ENCODE data around the gene CLDN1. TPM values are rescaled to one million over a fixed set of nuclear protein-coding genes. Genes with fewer than 3 reads are reported as not detected.
A peak's percentile ranks its signal among the peaks of the same experiment; 100 is the strongest.

The CLDN1 gene
- total and polyA plus RNA-seq, 2 of the 13 experiments (the other 11 are each of a cell fraction or from before 2014, with no cell fraction given), result 42.7 to 51.6 TPM

DNA sequence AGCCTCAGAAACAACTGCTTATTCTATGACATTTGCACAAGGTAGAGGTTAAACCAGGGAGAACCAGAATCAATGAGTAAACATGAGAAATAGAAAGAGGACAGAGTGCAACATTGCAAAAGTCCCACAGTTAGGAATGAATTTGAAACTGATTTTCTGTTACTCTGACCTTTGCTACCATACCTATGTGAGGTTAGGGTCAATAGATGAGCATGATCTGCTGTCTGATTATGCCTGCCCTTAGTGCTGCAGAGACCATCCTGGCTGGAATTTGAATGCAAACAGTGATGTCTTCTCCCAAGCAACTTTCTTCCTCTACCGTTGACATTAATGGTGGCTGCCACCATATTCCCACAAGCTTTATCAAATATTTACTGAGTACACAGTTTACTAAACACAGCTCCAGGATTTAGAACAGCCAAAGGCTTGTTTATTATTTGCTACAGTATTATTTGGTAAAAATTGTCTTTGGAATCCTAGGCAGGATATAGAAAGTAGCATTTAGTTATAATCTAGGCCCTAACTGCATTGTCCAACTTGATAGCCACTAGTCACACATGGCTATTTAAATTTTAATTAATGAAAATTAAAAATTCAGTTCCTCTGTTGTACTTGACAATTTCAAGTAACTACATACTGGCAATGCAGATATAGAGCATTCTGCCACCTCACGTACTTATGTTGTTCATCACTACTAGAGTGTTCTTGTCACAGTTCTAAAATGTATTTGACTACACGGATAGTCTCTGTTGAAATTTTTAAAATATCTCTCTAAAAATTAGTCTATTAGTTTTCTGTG is 8.9 kb upstream of the CLDN1 start (continued):
- TF ChIP-seq GLI4 (CRISPR knock-in tag; IDR thresholded peaks at IDR 0.05; ENCODE audit: borderline replicate concordance) (0 out of 2 replicates have a peak, but pooled peaks have one; percentile 53), ZNF629 (CRISPR knock-in tag; conservative IDR thresholded peaks at IDR 0.05) (peak; percentile 27; the same call in 1 of the 2 replicates), ATM (IDR thresholded peaks at IDR 0.05; ENCODE audit: borderline replicate concordance) (no peak), HDAC6 (IDR thresholded peaks at IDR 0.05; ENCODE audit: low read depth, low read length) (0 out of 2 replicates have a peak, but pooled peaks have one; percentile 52), ZNF775 (CRISPR knock-in tag; IDR thresholded peaks at IDR 0.05; ENCODE audit: borderline replicate concordance) (no peak), KAT2B (IDR thresholded peaks at IDR 0.05; ENCODE audit: borderline replicate concordance, low read depth, low read length) (peak; percentile 48; the same call in 1 of the 2 replicates), NPAS2 (CRISPR knock-in tag; IDR thresholded peaks at IDR 0.05; ENCODE audit: borderline replicate concordance) (no peak)
- TF ChIP-seq, protein P1, sequence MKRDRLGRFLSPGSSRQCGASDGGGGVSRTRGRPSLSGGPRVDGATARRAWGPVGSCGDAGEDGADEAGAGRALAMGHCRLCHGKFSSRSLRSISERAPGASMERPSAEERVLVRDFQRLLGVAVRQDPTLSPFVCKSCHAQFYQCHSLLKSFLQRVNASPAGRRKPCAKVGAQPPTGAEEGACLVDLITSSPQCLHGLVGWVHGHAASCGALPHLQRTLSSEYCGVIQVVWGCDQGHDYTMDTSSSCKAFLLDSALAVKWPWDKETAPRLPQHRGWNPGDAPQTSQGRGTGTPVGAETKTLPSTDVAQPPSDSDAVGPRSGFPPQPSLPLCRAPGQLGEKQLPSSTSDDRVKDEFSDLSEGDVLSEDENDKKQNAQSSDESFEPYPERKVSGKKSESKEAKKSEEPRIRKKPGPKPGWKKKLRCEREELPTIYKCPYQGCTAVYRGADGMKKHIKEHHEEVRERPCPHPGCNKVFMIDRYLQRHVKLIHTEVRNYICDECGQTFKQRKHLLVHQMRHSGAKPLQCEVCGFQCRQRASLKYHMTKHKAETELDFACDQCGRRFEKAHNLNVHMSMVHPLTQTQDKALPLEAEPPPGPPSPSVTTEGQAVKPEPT (CRISPR knock-in tag; IDR thresholded peaks at IDR 0.05; ENCODE audit: low read depth), result no peak
- TF ChIP-seq, protein P2, sequence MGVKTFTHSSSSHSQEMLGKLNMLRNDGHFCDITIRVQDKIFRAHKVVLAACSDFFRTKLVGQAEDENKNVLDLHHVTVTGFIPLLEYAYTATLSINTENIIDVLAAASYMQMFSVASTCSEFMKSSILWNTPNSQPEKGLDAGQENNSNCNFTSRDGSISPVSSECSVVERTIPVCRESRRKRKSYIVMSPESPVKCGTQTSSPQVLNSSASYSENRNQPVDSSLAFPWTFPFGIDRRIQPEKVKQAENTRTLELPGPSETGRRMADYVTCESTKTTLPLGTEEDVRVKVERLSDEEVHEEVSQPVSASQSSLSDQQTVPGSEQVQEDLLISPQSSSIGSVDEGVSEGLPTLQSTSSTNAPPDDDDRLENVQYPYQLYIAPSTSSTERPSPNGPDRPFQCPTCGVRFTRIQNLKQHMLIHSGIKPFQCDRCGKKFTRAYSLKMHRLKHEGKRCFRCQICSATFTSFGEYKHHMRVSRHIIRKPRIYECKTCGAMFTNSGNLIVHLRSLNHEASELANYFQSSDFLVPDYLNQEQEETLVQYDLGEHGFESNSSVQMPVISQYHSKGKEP (CRISPR knock-in tag; IDR thresholded peaks at IDR 0.05), result no peak
- TF ChIP-seq, protein P3, sequence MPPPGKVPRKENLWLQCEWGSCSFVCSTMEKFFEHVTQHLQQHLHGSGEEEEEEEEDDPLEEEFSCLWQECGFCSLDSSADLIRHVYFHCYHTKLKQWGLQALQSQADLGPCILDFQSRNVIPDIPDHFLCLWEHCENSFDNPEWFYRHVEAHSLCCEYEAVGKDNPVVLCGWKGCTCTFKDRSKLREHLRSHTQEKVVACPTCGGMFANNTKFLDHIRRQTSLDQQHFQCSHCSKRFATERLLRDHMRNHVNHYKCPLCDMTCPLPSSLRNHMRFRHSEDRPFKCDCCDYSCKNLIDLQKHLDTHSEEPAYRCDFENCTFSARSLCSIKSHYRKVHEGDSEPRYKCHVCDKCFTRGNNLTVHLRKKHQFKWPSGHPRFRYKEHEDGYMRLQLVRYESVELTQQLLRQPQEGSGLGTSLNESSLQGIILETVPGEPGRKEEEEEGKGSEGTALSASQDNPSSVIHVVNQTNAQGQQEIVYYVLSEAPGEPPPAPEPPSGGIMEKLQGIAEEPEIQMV (CRISPR knock-in tag; IDR thresholded peaks at IDR 0.05; ENCODE audit: low read depth), result no peak
- TF ChIP-seq, protein P4, sequence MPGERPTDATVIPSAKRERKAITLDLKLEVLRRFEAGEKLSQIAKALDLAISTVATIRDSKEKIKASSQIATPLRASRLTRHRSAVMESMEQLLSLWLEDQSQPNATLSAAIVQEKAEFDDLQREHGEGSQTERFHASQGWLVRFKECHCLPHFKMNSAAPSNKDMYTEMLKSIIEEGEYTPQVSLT (CRISPR knock-in tag; IDR thresholded peaks at IDR 0.05; ENCODE audit: borderline replicate concordance, low read depth), result no peak
- TF ChIP-seq, protein P5, sequence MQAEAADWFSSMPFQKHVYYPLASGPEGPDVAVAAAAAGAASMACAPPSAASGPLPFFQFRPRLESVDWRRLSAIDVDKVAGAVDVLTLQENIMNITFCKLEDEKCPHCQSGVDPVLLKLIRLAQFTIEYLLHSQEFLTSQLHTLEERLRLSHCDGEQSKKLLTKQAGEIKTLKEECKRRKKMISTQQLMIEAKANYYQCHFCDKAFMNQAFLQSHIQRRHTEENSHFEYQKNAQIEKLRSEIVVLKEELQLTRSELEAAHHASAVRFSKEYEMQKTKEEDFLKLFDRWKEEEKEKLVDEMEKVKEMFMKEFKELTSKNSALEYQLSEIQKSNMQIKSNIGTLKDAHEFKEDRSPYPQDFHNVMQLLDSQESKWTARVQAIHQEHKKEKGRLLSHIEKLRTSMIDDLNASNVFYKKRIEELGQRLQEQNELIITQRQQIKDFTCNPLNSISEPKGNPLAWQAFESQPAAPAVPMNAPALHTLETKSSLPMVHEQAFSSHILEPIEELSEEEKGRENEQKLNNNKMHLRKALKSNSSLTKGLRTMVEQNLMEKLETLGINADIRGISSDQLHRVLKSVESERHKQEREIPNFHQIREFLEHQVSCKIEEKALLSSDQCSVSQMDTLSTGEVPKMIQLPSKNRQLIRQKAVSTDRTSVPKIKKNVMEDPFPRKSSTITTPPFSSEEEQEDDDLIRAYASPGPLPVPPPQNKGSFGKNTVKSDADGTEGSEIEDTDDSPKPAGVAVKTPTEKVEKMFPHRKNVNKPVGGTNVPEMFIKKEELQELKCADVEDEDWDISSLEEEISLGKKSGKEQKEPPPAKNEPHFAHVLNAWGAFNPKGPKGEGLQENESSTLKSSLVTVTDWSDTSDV (CRISPR knock-in tag; IDR thresholded peaks at IDR 0.05), result no peak
- TF ChIP-seq, protein P6, sequence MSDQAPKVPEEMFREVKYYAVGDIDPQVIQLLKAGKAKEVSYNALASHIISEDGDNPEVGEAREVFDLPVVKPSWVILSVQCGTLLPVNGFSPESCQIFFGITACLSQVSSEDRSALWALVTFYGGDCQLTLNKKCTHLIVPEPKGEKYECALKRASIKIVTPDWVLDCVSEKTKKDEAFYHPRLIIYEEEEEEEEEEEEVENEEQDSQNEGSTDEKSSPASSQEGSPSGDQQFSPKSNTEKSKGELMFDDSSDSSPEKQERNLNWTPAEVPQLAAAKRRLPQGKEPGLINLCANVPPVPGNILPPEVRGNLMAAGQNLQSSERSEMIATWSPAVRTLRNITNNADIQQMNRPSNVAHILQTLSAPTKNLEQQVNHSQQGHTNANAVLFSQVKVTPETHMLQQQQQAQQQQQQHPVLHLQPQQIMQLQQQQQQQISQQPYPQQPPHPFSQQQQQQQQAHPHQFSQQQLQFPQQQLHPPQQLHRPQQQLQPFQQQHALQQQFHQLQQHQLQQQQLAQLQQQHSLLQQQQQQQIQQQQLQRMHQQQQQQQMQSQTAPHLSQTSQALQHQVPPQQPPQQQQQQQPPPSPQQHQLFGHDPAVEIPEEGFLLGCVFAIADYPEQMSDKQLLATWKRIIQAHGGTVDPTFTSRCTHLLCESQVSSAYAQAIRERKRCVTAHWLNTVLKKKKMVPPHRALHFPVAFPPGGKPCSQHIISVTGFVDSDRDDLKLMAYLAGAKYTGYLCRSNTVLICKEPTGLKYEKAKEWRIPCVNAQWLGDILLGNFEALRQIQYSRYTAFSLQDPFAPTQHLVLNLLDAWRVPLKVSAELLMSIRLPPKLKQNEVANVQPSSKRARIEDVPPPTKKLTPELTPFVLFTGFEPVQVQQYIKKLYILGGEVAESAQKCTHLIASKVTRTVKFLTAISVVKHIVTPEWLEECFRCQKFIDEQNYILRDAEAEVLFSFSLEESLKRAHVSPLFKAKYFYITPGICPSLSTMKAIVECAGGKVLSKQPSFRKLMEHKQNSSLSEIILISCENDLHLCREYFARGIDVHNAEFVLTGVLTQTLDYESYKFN (CRISPR knock-in tag; conservative IDR thresholded peaks at IDR 0.05), result peak; percentile 99
